Pulmonary artery endothelial cell (primary cell): ENCODE results near the gene NDUFC1. TPM values are rescaled to one million over a fixed set of nuclear protein-coding genes. Genes with fewer than 3 reads are reported as not detected.
"Not testable (repeated sequence)": the region's sequence is repeated elsewhere in the genome, so short reads cannot be mapped to it uniquely, and the experiment has no call there.

ENCODE experiments used
- DNase-seq: peaks from one replicate; pipeline ENCODE4 v3.0.0-alpha.2; 2011; ENCODE audit warnings: low read depth, low spot score
- total RNA-seq: library from RNA; depleted of rRNA; stranded (reverse); fragments of >200 nt; gene quantifications from 2 replicates; pipeline ENCODE4 v1.2.3, GENCODE V29; 2014

The NDUFC1 gene
- total RNA-seq: 66.4 and 73.7 TPM in 2 replicates

DNA sequence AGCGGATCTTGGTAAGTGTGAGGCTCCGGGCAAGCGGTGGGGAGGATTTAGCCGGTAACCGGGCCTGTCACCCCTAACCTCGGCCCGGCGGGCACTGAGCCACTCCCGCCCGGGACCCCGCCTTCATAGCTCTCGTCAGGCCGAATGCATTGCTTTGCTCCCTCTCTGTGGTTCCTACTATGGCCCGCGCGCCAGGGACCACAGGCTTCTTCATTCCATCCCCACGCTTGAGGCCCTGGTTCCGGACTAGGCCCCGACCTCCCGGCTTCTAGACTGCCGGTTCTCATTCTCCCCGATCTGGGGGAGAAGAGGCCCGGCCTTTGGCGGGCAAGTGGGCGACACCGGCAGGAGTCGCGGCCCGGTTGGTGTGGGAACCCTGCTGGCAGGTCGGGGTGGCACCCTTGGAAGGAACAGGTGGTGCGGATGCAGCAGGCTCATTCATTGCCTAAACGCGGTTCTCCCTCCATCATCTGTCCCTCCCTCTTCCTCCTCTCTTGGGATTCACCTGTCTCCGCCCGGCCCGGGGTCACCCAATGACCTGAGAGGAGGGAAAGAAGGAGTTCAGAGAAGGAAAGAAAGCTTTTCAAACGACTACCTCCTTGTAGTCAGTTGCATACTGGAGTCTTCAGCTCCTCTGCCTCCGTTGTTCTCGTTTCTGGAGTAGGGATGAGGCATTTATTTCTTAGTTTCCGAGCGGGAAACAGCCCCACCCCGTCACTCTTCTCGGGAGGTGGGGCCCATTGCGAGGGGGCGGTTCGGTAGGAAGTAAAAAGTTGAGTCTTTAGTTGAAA lies at the start of gene NDUFC1:
Gene NDUFC1, minus strand, starts transcription at position 657 of the 791 bp plus-strand sequence. CDS start 6,679 bp downstream, outside the sequence.
- no peak for DNase-seq

DNA sequence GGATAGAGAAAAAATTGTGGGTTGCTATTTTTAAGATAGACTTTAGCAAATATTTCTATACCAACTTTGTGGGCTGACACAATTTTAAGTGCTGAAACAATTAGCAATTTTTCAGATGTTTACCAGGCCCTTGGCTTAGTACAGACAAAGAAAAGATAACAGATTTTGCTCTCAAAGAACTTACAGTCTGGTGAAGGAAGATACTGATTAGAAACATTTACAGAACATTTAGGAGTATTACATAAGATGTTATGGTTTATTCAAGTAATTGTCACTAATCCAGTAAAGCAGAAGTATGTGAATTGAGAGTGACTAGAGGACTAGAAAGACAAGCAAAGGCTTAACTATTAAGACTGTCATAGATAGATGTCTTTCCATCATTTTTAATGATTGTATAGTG lies 35.3 kb upstream of the NDUFC1 start:
- no peak for DNase-seq

GRCh38 chr4:139333046-139333445 lies 30.8 kb upstream of the NDUFC1 start:
- DNase-seq: no peak

DNA sequence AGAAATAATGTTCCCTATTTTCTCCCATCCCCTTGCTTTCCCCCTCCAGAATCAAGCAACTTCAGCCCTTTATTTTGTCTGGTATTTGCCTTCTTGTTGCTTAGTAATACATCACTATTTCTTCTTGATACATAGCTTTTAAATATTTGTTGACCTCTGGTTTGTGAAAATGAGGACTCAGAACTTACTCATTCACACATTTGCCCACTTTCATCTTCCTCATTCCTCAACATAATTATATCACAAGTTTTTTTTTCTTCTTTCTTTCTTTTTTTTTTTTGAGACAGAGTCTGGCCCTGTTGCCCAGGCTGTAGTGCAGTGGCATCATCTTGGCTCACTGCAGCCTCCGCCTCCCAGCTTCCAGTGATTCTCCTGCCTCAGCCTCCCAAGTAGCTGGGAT lies 28.9 kb upstream of the NDUFC1 start:
- DNase-seq: no peak

GRCh38 chr4:139330283-139330682 lies 28.0 kb upstream of the NDUFC1 start:
- no peak for DNase-seq

DNA sequence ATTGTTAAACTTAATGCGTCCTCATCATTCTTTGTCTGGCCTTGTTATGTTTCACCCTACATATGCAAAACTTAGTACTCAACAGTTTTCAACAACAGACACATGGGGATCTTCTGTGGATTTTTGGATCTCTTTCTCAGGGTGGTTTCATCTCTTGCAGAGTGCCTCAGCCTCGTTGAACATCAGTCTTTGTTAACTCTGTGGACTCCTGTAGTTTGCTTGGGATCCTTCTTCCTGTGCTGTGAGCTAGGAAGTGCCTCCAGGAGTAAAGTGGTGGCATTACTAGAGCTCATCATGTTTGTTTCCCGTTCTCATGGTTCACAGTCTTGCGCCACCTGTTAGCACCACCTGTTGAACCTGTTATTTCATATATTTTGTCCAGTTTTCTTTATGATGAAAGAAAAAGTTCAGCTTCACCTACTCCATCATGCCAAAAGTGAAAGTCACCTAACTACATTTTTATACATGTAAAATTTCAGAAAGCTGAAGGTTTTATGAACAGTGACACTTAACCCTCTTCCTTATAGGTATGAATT lies 27.5 kb upstream of the NDUFC1 start:
- no peak for DNase-seq

DNA sequence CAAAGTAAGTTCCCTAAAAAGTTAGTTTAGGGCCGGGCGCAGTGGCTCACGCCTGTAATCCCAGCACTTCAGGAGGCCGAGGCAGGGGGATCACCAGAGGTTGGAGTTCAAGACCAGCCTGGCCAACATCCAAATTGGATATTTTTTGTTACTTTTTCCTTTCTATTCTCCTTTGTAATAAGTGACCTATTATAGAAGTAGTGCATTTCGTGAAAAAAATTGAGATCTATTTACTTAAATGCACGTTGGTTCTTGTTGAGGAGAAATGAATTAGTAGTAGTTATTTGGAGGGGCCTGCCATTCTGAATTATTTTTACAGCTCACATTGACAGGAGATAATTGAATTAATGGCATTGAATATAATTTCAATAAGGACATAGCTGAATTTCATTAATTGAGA lies 22.3 kb upstream of the NDUFC1 start:
- DNase-seq: no peak

- DNase-seq: not testable (repeated sequence)
These were observed 20.3 kb upstream of the NDUFC1 start for GRCh38 chr4:139322541-139322940.

DNA sequence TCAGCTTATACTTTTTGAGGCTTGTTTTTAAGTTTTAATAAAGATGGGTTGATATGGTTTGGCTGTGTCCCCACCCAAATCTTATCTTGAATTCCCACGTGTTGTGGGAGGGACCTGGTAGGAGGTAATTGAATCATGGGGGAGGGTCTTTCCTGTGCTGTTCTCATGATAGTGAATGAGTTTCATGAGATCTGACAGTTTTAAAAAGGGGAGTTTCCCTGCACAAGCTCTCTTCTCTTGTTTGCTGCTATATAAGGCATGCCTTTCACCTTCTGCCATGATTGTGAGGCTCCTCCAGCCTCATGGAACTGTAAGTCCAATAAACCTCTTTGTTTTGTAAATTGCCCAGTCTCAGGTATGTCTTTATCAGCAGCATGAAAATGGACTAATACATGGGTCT lies 19.8 kb upstream of the NDUFC1 start:
- DNase-seq: not testable (repeated sequence)

DNA sequence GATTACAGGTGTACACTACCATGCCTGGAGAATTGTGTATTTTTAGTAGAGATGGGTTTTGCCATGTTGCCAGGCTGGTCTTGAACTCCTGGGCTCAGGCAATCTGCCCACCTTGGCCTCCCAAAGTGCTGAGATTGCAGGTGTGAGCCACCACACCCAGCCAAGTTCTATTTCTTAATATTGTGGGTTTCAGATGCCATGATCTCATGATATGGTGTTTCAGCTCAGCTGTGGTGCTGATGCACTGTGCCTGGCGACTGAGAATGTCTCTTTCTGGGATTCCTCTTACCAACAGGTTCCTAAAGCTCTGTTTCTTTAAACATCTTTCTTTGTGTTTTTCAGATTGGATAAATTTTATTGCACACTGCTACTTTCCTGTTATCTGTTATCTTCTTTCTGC lies 17.3 kb upstream of the NDUFC1 start:
- no peak for DNase-seq

DNA sequence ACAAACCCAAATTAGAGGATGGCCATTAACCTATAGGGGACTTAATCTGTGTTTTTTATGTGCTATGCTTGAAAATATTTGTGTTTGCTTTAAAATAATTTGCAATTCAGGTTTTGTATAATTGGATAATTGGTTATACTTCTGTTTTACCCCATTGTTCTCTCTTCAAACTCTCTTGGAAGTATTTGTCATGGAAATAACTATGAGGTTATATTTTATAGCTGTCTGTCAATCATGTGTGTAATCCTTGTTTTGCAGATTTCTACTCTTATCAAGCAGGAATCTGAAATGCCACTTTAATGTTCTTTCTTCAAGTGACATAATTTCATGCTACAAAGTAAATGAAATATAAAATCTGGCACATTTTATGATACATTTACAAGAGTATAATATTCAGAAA lies 15.4 kb upstream of the NDUFC1 start:
- no peak for DNase-seq

DNA sequence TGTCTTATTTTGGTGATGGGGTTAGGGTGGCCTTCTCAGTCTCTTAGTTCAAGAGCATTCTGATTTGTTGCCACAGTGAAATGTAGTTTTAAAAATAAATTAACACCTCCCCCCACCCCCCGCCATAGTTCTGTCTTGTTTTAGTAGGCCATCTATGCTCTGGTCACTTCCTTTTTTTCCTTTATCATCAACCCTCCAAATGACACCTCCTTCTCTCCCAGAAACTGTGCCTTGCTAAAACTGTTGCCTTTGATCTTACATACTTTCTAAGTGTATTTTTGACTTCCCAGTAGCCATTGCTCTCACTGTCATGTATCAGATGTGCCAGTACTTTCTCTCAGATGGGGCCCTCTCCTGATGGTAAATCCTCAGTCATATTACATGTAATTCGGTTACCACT lies 14.5 kb upstream of the NDUFC1 start:
- DNase-seq: no peak

DNA sequence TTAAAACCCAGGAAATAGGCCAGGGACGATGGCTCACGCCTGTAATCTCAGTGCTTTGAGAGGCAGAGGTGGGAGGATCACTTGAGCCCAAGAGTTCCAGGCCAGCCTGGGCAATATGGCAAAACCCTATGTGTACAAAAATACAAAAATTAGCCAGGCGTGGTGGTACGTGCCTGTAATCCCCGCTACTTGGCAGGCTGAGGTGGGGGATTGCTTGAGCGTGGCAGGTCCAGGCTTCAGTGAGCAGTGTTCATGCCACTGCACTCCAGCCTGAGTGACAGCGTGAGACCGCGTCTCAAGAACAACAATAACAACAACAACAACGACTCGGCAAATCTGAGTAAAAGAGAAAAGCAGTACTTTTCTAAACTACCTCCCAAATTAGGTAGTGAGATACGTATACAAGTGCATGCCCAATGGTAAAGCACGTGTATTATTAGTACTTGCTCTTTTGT lies 13.0 kb upstream of the NDUFC1 start:
- DNase-seq: no peak

DNA sequence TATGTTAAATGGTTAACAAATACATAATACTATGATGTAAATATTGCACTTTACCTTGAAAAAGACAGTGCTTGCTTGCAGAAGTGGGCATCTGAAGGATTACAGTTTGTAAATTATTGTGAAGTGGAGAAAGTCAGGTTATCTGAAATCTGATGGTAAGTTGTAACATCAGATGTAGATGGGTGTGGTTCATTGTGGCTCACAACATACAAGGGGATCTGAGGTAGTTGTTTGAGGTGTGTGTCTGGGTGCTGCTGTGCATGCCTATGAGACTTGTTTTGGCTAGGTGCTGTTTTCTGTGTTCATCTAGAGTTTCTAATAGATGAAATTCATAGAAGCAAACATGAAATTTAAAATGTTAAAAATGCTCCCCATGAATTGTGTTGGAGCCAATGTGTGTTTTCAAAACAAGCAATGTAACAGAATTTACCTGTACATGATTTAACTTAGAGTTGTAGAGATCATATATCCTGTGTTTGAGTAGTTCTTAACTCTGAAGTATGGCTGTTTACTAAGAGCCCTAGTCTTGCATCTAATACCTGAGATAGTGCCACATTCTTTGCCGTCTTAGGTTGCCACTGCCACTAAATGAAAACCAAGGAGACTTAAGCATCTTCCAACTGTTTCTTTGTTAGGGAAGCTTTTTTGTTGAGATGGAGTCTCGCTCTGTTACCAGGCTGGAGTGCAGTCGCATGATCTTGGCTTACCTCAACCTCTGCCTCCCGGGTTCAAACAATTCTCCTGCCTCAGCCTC lies 11.9 kb upstream of the NDUFC1 start:
- no peak for DNase-seq

GRCh38 chr4:139313414-139313813 lies 11.1 kb upstream of the NDUFC1 start:
- not testable (repeated sequence) for DNase-seq

- DNase-seq: no peak
These were observed 10.5 kb upstream of the NDUFC1 start for GRCh38 chr4:139312552-139313332.

- no peak for DNase-seq
These were observed 9.6 kb upstream of the NDUFC1 start for GRCh38 chr4:139311909-139312308.

GRCh38 chr4:139304920-139305319 lies 2.6 kb upstream of the NDUFC1 start:
- DNase-seq: no peak

DNA sequence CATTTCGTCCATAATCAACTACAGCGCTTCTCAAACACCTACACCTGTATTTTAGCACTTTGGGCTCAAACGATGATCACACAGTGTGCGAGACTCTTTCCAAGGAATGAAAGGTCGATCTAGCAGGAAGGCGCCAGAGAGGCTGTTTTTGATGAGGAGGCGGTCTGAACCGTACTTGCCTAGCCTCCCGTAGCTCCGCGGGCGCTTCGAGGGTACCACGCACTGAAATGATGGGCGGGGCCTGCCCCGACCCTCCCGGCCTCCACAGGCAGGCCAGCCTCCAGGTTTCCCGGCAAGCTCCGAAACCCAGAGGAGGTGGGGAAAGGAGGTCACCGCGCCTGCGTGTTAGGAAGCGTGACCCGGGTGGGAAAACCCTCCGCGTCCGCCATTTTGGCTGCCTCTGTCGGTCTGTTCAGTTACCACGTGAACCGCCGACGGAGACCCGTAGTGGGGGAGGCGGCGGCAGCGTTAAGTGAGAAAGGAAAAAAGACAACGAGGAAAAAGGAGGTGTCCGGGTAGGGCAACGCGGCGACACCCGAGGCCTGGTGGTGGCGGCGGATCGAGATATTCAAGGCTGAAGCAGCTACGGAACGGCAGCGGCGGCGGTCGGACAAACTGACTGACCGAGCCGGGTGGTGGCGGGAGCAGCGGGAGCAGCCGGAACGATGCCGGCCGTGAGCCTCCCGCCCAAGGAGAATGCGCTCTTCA lies 1.0 kb downstream of the NDUFC1 start, which contains the start of gene NAA15:
Gene NAA15, plus strand, starts transcription at position 393 of the 708 bp plus-strand sequence. Its CDS starts 273 bp downstream, at position 666.
- DNase-seq: peak; percentile 93

DNA sequence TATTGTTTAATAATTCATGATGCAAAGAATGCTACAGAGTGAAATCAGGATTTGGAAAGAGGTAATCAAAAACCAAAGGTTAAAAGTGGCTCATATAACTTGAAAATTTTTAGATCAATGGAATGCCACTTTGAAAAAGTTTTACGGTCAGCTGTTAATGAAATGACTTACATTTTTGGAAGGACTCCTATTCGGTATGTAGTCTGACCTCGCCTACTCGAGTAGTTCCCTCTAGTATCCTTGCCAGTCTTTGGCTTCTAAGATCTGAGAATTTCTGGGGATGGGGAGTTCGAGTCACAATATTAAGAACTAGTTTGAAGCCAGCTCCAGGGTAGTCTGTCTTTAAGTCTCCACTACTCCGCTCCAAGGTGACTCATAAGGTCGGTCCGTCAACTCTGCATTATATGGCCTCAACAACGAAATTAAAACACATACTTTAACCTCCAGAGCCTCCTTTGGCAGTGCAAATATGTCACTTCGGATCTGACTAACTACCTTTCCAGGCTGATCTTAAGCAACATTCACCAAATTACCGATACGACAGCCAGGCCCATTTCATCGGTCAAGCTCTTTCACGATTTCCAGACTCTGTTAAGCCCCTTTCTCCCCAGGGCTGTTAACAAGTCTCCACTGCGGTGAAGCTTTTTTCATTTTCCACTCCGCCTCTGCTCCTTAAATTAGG lies 1.7 kb downstream of the NDUFC1 start:
- no peak for DNase-seq
